GM21528 (cell line): ENCODE data around the gene TINAGL1.

Source experiments
- ATAC-seq: cut with Tn5 transposase; IDR thresholded peaks from one replicate; pipeline ENCODE4 v1.9.1; 2021; ENCODE audit warnings: mild to moderate bottlenecking, moderate library complexity; ENCODE audit not compliant: unreplicated experiment, low FRiP score

The TINAGL1 gene

GRCh38 chr1:31600641-31601040, 24.3 kb downstream of the TINAGL1 start:
- no peak for ATAC-seq

DNA sequence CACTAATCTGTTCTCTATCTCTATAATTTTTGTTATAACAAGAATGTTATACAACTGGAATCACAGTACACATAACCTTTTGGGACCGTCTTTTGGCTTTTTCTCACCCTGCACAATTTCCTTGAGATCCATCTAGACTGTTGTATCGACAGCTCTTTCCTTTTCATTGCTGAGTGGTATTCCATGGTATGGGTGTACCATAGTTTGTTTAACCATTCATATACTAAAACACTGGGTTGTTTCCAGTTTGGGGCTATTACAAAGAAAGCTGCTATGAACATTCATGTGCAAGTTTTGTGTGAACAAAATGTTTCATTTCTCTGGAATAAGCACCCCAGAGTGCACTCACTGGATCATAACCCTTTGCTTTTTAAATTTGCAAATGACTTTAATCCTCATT, 25.8 kb downstream of the TINAGL1 start:
- ATAC-seq: no peak

GRCh38 chr1:31605908-31606427, 29.7 kb downstream of the TINAGL1 start:
- ATAC-seq: peak; percentile 91

GRCh38 chr1:31607360-31607759, 31.0 kb downstream of the TINAGL1 start:
- no peak for ATAC-seq

- no peak for ATAC-seq
These were observed 33.3 kb downstream of the TINAGL1 start for GRCh38 chr1:31609514-31610118.

- ATAC-seq: no peak
These were observed 38.2 kb downstream of the TINAGL1 start for GRCh38 chr1:31614414-31615005.

DNA sequence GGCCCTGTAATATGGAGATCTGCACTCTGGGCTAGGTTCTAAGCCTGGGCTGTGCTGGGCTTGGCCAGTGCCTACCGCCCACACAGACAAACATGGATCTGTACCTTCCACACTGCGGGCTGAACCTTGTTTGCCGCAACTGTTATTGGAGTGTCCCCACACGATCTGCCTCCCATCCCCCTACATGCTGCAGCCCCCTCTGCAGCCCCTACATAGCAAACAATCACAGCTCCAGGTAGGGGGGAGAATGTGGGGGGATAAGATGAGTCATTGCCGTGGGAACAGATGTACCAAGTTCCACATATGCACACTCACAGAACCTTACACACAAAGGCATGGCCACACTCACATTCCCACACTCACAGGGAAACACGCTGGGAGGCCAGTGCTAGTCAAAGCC, 39.1 kb downstream of the TINAGL1 start:
- ATAC-seq: no peak

DNA sequence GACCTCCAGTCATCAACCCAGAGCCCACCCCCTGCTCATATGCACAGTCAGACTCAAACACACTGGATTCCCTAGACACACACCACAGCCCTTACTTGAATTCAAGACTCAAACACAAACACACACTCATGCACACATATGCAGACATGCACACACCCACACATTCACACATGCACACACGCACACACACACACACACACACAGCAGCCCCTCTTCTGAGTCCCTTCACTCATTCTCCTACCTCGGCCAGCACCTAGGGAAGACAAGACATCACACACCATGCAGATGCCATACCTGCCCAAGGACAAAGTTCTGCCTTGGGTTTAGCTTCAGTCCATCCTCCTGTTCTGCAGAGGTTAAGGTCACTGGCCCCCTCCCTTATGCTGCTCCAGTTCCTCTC, 39.6 kb downstream of the TINAGL1 start:
- no peak for ATAC-seq

GRCh38 chr1:31617218-31617915, 41.1 kb downstream of the TINAGL1 start, which contains the start of gene HCRTR1:
HCRTR1 (plus strand) TSS chr1:31617689; CDS start chr1:31619193, 1,504 bp downstream.
- ATAC-seq: no peak

DNA sequence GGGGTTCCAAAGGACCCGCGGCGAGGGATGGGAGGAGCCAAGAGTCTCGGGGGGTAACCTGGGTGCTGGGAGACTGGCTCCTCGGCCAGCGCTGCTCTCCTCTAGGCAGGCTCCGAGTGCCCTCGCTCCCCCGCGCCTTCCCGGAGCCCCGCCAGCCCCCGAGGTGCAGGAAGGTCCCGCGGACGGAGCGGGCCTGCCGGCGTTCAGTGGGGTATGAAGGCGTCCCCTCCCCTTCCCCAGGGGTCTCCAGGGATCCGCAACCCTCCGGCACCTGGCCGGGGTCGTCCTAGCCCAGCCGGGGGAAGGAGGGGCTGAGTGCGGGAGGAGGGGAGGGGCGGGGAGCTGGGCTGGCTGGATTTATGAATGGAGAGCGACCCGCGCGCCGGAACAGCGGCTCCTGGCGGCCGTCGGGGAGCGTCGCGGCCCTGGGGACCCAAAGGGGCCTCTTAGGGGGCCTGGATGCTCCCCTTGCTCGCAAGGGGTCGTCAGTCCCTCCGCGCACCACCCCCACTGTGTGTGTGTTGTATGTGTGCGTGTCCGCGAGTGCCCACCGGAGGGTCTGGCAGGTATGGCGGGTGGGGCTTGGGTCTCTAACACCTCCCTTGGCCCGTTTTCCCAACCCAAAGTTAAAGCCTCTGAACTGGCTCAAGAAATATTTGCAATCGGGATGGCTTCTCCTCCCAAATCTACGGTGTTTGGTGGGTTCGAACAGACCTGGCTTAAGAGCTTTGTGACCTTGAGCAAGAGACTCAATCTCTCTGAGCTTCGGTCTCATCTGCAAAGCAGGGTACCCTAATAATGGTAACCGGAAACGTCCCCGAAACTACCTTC, 41.8 kb downstream of the TINAGL1 start:
- no peak for ATAC-seq

DNA sequence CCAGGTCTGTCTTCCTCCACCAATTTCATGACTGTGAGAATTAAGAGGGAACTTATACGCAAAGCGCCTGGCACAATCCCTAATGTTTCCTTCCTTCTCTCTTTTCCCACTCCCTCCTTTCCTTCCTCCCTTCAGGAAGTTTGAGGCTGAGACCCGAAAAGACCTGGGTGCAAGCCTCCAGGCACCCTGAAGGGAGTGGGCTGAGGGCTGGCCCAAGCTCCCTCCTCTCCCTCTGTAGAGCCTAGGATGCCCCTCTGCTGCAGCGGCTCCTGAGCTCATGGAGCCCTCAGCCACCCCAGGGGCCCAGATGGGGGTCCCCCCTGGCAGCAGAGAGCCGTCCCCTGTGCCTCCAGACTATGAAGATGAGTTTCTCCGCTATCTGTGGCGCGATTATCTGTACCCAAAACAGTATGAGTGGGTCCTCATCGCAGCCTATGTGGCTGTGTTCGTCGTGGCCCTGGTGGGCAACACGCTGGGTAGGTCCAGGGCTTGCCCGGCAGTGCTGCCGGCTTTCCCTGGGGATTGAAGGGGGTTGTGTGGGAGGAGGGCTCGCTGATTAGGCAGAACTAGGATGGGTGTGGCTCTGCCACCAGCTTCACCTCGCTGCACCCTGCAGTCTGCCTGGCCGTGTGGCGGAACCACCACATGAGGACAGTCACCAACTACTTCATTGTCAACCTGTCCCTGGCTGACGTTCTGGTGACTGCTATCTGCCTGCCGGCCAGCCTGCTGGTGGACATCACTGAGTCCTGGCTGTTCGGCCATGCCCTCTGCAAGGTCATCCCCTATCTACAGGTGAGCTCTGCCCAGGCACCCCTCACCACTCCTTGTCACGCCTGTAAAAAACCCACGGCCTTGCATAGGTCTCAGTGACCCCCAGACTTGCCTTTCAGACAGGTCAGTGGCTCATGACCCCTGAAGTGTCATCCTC, 42.9 kb downstream of the TINAGL1 start:
- ATAC-seq: no peak

DNA sequence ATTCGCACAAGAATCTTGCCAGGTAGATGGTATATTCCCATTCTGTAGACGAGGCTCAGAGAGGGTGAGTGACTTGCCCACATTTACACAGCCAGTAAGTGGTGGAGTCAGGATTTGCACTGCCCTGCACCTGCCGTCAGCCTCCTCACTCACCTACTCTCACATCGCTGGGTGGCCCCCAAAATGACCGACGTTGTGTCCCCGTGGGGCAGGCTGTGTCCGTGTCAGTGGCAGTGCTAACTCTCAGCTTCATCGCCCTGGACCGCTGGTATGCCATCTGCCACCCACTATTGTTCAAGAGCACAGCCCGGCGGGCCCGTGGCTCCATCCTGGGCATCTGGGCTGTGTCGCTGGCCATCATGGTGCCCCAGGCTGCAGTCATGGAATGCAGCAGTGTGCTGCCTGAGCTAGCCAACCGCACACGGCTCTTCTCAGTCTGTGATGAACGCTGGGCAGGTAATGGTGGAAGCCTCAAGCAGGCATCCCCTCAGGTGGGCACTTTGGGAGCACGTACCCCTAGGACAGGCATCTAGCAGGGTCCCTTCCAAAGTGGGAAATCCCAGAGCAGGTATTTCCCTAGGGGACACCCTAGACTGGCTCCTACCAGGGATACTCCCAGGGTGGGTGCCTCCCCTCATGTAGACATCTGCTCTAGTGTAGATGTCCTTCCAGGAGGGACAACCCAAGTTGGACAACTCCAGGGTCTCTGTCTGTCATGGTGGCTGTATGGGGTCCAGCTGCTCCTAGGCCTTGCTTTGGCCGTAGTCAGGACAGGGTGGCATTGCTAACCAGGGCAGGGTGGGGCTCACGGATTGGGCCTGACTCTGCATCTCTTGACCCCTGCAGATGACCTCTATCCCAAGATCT, 44.5 kb downstream of the TINAGL1 start:
- ATAC-seq: no peak

DNA sequence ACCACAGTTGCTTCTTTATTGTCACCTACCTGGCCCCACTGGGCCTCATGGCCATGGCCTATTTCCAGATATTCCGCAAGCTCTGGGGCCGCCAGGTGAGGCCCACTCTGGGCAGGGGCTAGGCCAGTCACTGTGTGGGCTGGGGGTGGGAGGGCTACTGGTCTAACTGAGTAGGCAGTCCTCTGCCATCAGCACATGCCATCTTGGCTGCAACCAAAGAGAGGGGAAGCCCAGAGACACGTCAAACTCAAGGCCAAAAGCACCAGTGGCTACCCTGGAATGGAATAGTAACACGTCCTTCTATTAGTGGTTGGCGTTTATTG, 45.1 kb downstream of the TINAGL1 start:
- ATAC-seq: no peak

- ATAC-seq: no peak
These were observed 45.8 kb downstream of the TINAGL1 start for GRCh38 chr1:31621847-31622730.

DNA sequence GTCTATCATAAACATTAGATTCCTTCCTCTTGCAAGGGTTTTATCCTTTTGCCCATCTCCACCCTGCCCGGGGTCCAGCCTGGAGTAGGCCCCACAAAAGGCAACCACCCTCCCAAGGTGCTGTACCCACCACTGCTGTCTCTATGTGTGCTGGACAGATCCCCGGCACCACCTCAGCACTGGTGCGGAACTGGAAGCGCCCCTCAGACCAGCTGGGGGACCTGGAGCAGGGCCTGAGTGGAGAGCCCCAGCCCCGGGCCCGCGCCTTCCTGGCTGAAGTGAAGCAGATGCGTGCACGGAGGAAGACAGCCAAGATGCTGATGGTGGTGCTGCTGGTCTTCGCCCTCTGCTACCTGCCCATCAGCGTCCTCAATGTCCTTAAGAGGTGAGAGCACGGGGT, 47.0 kb downstream of the TINAGL1 start:
- no peak for ATAC-seq

- ATAC-seq: no peak
These were observed 48.0 kb downstream of the TINAGL1 start for GRCh38 chr1:31624309-31624708.

DNA sequence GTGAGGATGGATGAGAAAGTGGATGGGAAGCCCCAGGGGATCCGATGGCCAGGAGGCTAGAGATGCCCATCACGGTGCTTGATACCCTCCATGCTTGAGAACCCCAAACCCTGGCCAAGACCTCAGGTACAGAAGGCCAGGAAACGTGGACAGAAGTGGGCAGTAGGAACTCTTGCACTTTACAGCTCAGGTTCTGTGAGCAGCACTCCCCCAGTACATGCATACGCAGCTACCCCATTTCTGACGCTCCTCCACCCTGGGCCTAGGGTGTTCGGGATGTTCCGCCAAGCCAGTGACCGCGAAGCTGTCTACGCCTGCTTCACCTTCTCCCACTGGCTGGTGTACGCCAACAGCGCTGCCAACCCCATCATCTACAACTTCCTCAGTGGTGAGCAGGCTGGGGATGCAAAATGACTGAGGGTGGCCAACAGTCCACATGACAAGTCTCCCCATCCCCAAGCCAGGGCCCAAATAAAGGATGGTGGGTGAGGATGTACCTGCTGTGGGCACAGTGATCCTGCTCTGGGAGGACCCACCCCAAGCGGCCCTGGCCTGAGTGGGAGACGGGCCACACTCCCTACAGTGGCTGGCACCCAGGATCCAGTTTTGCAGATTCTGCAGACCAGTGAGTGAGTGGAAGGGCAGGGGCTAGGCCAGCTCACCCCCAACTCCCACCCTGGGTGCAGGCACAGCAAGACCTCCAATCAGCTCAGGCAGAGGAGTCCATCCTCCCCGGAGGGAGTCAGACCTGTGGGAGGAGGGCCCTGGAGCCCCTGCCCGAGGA, 48.6 kb downstream of the TINAGL1 start:
- no peak for ATAC-seq
